Stimulated activated naive CD8-positive, alpha-beta T cell treated with anti-CD3 and anti-CD28 coated beads, Interleukin-15, Interleukin-2, amounts not matched to agents 100 ng/mL and 50 ng/mL, for 24 hours (primary cell): ENCODE data around the gene HOXA11.

ENCODE experiments used
- H3K27ac Mint-ChIP-seq: one replicate; pipeline ENCODE4 v1.8.0; 2021; ENCODE audit warnings: mild to moderate bottlenecking, mixed read lengths
- H3K27me3 Mint-ChIP-seq: one replicate; pipeline ENCODE4 v1.8.0; 2021; ENCODE audit warnings: mixed read lengths
- H3K36me3 Mint-ChIP-seq: one replicate; pipeline ENCODE4 v1.8.0; 2021; ENCODE audit warnings: low read depth, mixed read lengths
- H3K4me1 Mint-ChIP-seq: one replicate; pipeline ENCODE4 v1.8.0; 2021; ENCODE audit warnings: low read depth, mixed read lengths
- H3K4me3 Mint-ChIP-seq: one replicate; pipeline ENCODE4 v1.8.0; 2021; ENCODE audit warnings: mild to moderate bottlenecking, mixed read lengths
- H3K9me3 Mint-ChIP-seq: one replicate; pipeline ENCODE4 v1.8.0; 2021; ENCODE audit warnings: mixed read lengths

The HOXA11 gene

DNA sequence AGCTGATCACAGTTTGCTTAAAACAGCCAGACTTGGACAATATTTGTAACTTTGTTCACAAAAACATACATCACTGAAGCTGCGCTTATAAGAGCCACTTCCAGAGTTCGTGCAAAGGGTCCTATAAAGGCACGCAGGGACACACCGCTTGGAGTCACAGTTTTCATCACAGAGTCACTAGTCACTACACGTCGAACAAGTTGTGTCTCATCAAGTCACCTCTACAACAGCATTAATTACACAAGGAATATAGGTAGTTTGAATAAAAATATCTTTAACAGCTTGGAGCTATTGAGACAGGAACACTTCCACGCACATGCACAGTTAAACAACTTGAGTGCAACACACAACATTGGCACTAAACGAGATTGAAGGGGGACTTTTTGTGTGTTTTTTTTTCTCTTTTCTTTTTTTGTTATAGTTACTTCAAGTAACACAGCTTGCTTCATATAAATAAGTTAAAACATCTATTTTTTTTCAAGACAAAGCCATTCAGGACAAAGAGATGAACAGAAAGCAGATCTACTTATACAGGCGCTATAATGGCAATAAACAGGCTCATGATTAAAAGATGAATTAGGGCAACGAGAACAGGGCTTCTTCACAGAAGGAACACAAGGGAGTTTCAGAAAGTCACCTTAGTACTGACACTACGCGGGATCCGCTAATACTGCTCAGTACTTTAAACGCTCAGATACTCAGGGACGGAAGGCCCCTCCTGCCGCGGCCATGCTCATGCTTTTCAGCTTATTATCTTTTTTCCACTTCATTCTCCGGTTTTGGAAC is 43.7 kb downstream of the HOXA11 start:
- H3K36me3 Mint-ChIP-seq: no peaks in the 10 kb centered on the region
- H3K4me1 Mint-ChIP-seq: no peaks in the 10 kb centered on the region
- H3K27me3 Mint-ChIP-seq: peaks cover 38% of the 10 kb centered on the region
- H3K9me3 Mint-ChIP-seq: no peaks in the 10 kb centered on the region
- no peak overlapping the region for H3K4me3 Mint-ChIP-seq
- no peak overlapping the region for H3K27ac Mint-ChIP-seq

DNA sequence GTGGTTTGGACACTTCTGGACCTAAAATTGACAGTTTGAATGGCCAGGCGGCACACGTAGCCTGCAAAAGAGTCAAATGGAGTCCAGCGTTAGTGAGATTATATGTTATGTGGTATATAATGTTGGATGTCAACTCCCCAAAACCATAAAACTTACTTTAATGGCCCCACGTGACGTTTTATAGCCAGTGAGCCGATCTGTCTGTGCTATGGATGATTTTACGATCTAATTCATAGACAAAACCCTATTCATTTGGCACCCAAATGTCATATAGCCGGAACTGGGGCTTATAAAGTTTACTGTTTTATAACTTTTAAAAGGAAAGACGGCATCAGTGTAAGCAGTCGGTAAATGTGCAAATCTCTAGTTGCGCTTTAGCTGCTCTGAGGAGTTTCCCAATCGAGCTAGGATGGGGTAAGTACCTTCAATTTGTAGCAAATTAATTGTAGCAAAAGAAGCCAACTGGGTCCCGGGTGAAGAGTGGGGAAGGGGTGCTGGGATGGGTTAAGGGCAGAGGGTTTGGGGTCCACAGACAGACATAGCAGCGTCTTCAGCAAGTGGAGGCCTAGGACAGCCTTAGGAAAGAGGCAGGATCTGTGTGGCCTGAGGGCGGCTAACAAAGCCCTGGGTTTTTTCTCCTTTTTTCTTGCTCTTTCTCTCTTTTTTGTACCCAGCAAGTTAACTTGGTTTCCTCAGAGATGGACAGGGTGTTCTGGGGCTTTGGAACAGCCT is 44.7 kb downstream of the HOXA11 start:
- H3K9me3 Mint-ChIP-seq: no peaks in the 10 kb centered on the region
- H3K27me3 Mint-ChIP-seq: peaks cover 43% of the 10 kb centered on the region
- H3K4me1 Mint-ChIP-seq: peaks cover 7% of the 10 kb centered on the region
- no peak overlapping the region for H3K4me3 Mint-ChIP-seq
- no peak overlapping the region for H3K27ac Mint-ChIP-seq
- no peaks in the 10 kb centered on the region for H3K36me3 Mint-ChIP-seq

DNA sequence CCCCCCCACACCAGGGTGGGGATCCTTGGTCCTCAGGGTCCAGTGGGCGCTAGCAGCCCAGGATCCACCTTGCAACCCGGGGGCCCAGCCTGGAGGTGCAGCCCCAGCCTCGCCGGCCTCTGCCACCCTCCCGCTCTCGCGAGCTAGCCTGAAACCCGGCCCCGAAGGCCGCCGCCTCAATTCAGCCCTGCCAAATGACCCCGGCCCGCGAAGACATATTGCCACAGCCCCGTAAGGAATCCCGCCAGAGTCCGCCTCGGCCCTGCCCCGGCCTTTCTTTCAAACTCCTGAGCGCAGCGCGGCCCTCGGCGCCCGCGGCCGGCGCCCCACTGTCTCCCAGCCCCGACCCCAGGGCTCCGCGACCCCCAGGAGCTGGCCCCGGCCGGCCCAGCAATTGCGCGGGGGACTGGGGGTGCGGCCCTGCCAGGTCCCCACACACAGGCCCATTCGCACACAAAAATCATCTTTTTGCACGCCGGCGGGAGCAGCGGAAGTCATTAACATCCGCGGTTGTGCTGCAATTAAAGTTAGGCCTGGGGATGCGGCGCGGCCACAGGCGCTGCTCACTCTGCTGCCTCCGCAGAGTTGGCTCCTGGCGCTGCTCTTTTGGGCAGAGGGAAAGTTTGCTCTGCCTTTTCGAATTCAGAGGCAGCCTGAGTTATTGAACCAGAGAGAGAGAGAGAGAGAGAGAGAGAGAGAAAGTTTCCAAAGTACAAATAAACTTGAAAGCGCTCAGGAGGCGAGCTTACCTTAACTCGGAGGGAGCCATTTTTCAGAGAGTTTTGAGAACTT is 45.5 kb downstream of the HOXA11 start:
- H3K27me3 Mint-ChIP-seq: peaks cover 46% of the 10 kb centered on the region

DNA sequence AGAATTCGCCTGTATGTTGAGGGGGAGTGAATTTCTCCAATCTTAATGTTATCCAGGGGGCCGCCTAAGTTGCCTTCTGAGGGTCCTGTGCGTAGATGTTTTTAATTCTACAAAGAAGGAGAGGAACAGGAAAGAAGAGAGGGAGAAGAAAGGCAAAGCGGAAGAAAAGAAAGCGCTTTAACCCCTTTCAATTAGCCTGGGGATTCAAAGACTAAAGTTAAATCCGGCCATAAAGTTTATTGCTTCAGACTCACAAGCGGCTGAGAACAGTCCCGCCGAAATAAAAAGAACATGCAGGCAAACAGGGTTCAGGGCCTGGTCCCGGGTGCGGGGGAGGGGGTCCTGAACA is 46.1 kb downstream of the HOXA11 start:
- H3K36me3 Mint-ChIP-seq: no peaks in the 10 kb centered on the region
- peaks cover 21% of the 10 kb centered on the region for H3K4me1 Mint-ChIP-seq
- H3K27ac Mint-ChIP-seq: no peak overlapping the region
- H3K4me3 Mint-ChIP-seq: no peak overlapping the region
- H3K9me3 Mint-ChIP-seq: no peaks in the 10 kb centered on the region
- peaks cover 51% of the 10 kb centered on the region for H3K27me3 Mint-ChIP-seq

More for the DNA sequence above, 45.5 kb downstream of the HOXA11 start:
- Mint-ChIP-seq H3K4me3 (no peak overlapping the region), H3K9me3 (no peaks in the 10 kb centered on the region), H3K27ac (no peak overlapping the region), H3K4me1 (peaks cover 15% of the 10 kb centered on the region), H3K36me3 (no peaks in the 10 kb centered on the region)

DNA sequence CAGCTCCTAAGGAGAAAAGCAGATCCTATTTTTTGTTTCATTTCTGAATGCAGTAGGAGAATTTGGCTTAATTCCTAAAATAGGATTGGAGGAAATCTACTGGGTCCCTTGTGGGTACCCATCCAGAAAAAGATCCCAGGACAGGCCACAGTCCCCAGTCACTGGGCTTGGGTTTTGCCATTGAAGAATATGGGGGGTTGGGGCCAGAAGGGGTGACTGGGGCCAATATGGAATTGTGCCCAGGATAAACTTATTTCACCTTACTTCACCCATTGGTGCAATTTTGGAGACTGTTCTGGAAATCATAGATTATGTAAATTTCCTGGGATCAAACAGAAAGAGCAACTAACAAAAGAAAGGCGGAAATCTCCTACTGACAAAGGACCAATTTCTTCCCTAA is 46.6 kb downstream of the HOXA11 start:
- Mint-ChIP-seq H3K9me3 (no peaks in the 10 kb centered on the region), H3K4me1 (peaks cover 24% of the 10 kb centered on the region), H3K4me3 (no peak overlapping the region), H3K36me3 (no peaks in the 10 kb centered on the region), H3K27ac (no peak overlapping the region), H3K27me3 (peaks cover 56% of the 10 kb centered on the region)

DNA sequence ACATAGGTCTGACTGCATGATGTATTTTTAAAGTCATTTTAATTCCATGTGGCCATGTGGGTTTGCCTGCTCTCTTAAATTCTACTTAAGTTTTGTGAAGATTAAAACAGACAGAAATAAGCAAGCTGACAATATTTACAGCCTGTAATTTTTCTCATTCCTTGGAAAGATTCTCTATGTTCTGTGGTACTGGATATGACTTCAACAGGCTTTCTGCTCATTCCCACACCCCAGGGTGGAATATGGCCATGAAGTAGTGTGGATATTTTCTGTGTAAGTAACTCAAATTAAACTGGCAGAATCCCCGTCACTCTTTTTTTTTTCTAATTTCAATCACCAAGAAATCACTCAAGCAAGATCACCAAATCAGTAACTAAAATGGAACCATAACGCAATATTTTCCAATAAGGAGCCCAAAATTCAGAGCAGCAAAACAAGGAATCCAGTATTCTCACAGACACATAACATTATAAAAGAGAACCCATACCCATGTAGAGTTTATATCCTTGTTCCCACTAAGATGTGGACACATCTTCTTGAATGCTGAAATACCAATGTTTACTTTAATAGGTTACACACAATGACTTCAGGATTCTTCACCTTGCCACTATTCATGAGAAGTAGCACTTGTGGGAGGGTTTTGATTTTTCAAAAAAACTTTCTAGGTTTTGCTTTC is 47.3 kb downstream of the HOXA11 start:
- Mint-ChIP-seq H3K4me1 (peaks cover 24% of the 10 kb centered on the region), H3K36me3 (no peaks in the 10 kb centered on the region), H3K4me3 (no peak overlapping the region), H3K27ac (no peak overlapping the region), H3K27me3 (peaks cover 62% of the 10 kb centered on the region), H3K9me3 (no peaks in the 10 kb centered on the region)

DNA sequence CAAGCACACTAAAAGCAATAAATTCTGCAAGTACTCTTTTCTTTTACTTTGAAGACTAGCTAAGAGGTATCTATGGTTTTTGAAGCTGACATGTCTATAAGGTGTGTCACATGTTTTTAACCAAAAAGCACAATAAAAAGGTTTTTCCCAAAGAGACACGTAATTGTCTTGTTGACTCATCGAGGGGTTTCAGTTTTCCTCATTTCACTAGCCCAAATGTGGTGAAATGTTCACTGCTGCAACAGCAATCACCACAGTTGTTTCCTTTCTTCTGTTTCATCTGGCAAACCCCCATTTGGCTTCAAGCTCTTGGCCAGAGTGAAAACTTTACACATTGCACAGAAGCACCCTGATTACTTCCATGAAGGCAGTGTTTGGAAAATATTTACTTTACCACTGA is 50.6 kb downstream of the HOXA11 start:
- no peak overlapping the region for H3K4me3 Mint-ChIP-seq
- H3K4me1 Mint-ChIP-seq: peaks cover 31% of the 10 kb centered on the region
- H3K9me3 Mint-ChIP-seq: no peaks in the 10 kb centered on the region
- H3K27ac Mint-ChIP-seq: no peak overlapping the region
- peaks cover 62% of the 10 kb centered on the region for H3K27me3 Mint-ChIP-seq
- no peaks in the 10 kb centered on the region for H3K36me3 Mint-ChIP-seq

DNA sequence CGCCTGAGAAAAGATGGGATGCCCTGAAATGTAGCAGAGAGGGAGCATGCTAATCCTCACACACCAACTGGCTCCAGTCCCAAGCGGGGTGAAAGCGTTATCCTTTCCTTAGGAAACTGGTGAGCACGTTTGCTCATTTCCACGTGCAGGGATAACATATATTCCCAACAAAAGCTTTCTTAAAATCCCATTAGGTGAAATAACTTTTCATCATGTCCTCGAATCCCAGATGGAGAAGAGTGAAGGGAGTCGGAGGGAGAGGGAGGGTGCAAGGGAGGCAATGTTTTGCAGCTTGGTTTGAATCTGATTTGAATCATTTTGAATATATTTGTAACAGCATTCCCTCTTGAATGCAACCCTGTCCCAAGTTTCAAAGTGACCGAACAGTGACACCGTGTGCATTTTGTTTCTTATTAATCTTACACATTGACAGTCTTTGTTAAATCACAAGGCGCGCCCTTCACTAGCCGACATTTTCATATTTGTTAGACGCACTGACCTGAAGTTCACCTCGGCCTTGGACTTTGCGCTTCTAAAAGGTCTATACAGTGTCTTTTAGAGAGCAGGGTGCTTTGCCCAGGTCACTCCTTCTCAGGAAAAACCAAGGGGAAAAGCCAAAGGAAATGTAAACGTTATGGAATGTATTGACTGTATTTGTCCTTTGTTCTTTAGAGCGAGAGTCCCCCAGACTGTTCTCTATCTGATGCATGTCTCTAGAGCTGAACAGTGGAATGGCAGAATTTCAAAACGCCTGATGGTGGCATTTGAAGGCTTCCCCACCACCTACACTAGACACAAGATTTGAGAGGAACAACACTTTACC is 51.4 kb downstream of the HOXA11 start:
- H3K36me3 Mint-ChIP-seq: no peaks in the 10 kb centered on the region
- H3K4me3 Mint-ChIP-seq: no peak overlapping the region
- H3K4me1 Mint-ChIP-seq: peaks cover 31% of the 10 kb centered on the region
- H3K9me3 Mint-ChIP-seq: no peaks in the 10 kb centered on the region
- no peak overlapping the region for H3K27ac Mint-ChIP-seq
- peaks cover 64% of the 10 kb centered on the region for H3K27me3 Mint-ChIP-seq

DNA sequence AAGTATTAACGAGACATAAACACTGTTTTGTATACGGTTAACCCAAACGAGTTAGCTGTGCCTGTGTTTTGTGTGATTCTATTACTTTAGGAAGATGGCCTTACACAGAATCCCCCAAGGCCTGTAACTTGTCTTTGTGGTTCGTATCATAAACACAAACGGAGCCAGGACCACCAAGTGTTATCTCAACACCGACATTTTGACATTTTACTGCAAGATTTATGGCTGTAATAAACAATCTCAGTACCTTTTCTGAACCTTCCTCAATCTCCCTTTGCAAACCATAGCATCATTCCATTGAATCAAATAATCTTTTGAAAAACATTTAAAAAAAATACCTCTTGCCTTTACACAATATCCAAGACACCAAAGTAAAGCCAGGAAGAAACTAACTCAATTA is 52.1 kb downstream of the HOXA11 start:
- Mint-ChIP-seq H3K27ac (no peak overlapping the region), H3K4me1 (peaks cover 31% of the 10 kb centered on the region), H3K27me3 (peaks cover 61% of the 10 kb centered on the region), H3K9me3 (no peaks in the 10 kb centered on the region), H3K36me3 (no peaks in the 10 kb centered on the region), H3K4me3 (no peak overlapping the region)

DNA sequence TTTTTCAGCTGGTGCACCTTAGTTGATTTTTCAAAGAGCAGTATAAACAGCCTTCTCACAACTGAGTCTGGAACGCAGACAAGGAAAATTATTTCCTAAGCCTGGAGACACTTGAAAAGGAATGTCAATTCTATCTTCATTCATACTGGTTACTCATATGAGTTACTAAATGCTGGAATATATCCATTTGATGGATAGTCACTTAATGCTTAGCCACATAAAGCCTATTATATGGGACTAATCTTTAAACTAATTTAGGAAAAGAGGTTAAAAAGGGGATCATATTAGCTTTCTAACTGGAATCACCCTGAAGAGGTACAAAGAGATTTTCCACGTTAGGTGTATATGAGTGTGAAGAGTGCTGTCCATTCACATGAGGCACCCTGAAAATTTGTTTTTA is 52.8 kb downstream of the HOXA11 start:
- Mint-ChIP-seq H3K4me3 (no peak overlapping the region), H3K27ac (no peak overlapping the region), H3K4me1 (peaks cover 31% of the 10 kb centered on the region), H3K36me3 (no peaks in the 10 kb centered on the region), H3K27me3 (peaks cover 61% of the 10 kb centered on the region), H3K9me3 (no peaks in the 10 kb centered on the region)

DNA sequence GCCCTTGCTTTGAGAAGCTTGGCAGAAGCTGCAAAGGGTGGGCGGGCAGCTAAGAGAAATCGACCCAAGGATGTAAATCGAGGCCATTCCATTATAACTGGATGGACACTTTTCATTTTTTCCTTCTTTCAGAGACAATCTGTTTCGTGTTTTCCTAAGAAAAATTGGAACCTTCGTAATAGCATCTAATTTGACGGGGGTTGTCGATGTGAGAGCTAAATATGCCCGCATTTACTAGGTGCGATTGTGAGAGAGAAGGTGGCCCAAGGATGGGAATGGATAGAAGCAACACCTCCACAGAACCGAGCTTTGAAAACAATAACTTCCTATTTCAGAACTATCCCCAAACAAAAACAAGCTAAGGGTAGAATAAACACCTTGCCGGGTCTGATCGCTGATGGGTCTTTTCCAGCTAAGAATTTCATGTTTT is 53.6 kb downstream of the HOXA11 start:
- H3K27ac Mint-ChIP-seq: no peak overlapping the region
- H3K4me1 Mint-ChIP-seq: peaks cover 31% of the 10 kb centered on the region
- no peaks in the 10 kb centered on the region for H3K9me3 Mint-ChIP-seq
- peaks cover 66% of the 10 kb centered on the region for H3K27me3 Mint-ChIP-seq
- peak overlapping the region; percentile 61 for H3K4me3 Mint-ChIP-seq
- H3K36me3 Mint-ChIP-seq: no peaks in the 10 kb centered on the region
